GM12891 (cell line): ENCODE measurements around the gene EED.

Experiments
- PAX5 ChIP-seq: IDR thresholded peaks from 2 replicates; pipeline ENCODE4 v1.6.1; 2011; ENCODE audit warnings: low read length, moderate library complexity, mild to moderate bottlenecking; ENCODE audit not compliant: insufficient read depth, severe bottlenecking
- POLR2A ChIP-seq: IDR thresholded peaks from 2 replicates; pipeline ENCODE4 v1.6.1; 2011; ENCODE audit warnings: low read depth, low read length, control low read depth
- POLR2AphosphoS5 ChIP-seq: IDR thresholded peaks from 2 replicates; pipeline ENCODE4 v1.6.1; 2011; ENCODE audit warnings: low read depth, low read length, control low read depth
- POU2F2 ChIP-seq: IDR thresholded peaks from 2 replicates; pipeline ENCODE4 v1.6.1; 2011; ENCODE audit warnings: low read depth, mild to moderate bottlenecking, control low read depth, low read length, moderate library complexity
- SPI1 ChIP-seq: IDR thresholded peaks from 2 replicates; pipeline ENCODE4 v1.6.1; 2011; ENCODE audit warnings: low read depth, low read length, control low read depth
- TAF1 ChIP-seq: IDR thresholded peaks from 2 replicates; pipeline ENCODE4 v1.6.1; 2011; ENCODE audit warnings: low read depth, low read length, control low read depth

- no peak for TF ChIP-seq POLR2A
- TF ChIP-seq POLR2AphosphoS5 = no peak
- TF ChIP-seq POU2F2 = no peak
- TF ChIP-seq TAF1 = no peak
- no peak for TF ChIP-seq SPI1
- no peak for TF ChIP-seq PAX5
Measured at GRCh38 chr11:86207413-86207812, 37.1 kb upstream of the EED start.
